Hematopoietic multipotent progenitor cell treated with erythropoietin and hydrocortisone succinate and interleukin-3 and kit ligand, for 8 days (in vitro differentiated cells): ENCODE results near the gene DGKG.

ENCODE experiments used
- DNase-seq: peaks from one replicate; pipeline ENCODE4 v3.0.0-alpha.2; 2015

DGKG gene

GRCh38 chr3:186367631-186368030 lies 5.6 kb upstream of the DGKG start:
- DNase-seq: no peak

GRCh38 chr3:186366206-186366605 lies 4.2 kb upstream of the DGKG start:
- peak; percentile 16 for DNase-seq

DNA sequence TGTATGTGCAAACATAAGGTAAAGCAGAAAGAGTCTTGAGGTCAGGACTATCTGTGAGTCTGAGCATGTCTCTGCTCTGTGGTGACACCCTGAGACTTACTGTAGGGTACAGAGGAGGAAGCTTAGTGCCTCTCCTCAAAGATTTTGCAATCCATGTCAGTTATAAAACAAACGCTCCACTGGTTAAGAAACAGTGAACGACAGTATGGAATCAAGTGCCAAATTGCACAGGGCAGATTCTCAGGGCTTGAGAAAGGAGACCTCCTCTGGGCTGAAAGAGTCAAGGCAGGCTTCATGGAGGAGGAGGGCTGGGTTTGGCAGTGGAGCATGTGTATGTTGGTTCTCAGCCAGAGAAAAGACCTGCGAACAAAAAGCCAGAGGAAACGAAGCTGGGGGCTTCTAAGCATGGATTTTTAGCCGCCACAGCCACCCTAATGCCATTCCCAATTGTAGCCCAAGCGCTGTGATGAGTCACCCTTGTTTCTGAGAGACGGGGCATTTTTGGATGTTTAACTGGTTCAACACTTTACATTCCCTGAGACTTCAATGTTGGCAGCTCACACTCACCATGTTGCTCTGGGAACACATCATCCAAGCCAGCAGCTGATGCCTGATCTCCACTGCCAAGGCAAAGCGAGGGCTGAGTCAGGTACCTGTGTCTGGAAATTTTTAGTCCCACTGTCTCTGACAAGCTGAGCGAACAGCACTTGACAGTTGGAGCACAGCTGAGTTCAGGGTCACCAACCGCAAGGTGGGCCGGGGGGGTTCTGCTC lies 3.4 kb upstream of the DGKG start:
- DNase-seq: peak; percentile 14

DNA sequence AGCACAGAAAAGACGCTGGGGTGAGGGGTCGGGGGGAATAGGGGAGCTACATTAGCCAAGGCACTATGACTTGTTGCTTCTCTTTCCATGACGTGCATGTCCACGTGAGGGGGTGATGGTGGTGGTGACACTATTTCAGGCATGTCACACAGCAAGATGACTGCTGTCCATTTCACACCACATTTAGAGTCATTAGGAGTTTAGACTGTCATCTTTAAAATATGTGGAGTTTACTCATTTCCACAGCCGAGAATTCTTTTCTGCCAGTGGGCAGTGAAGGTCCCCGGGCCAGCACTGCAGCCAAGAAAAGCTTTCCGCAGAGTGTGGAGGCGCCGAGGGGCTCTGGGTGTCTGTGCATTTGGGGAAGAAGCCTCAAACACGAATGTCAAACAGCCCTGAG lies 954 bp upstream of the DGKG start:
- no peak for DNase-seq

DNA sequence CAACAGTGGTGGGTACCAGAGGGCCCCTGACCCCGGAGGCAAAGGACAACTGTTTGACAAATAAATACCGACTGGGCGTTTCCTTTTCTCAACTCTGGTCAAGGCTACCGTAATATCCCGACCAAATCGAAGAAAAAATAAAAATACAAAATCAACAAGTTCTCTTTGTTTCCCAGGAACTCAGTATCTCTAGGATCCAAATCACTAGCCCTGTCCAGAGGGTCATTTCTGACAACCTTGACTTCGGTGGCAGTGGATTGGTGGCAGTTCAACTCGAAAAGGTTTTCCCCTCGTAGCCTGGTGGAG lies 456 bp upstream of the DGKG start:
- no peak for DNase-seq

DNA sequence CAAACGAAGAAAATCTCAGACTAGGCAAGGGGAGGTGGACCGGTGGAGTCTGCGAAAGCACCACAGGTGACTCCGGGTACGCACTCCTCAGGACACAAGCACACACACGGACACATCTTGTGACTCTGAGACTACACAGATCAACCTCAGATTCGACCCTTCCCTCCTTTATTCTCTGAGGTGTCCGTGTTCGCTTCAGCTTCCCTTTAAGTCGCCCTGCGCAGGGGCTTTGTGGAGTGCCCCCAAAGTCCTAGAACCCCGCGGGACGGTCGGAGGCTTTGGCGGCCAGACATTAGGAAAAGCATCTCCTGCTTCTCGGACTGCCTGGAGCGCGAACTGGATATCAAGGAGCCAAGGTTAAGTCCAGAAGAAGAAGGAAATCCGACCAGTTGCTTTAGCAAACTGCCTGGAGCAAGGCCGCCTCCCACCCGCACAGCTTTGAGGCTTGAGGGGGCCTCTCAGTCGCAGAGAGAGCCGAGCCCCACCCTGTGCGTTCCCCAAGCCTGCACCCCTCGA lies 730 bp downstream of the DGKG start:
- no peak for DNase-seq

DNA sequence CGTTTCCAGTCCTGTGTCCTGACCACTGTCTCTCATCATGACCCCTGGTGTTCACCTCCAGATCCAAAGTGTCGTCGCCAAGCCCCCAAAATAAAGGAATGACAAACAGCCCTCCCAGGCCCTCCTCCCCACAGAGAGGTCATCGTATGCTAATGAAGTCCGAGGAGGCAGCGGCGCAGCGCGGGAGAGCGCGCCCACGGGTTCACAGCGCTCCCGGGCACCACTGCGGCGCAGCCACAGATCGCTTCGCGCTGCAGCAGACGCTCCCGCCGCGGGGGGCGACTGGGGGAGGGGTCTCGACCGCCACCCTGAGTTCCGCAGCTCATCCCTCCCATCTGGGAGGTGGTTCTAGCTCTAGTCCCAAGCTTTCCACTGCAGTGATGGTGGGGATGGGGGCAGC lies 1.3 kb downstream of the DGKG start:
- DNase-seq: no peak

DNA sequence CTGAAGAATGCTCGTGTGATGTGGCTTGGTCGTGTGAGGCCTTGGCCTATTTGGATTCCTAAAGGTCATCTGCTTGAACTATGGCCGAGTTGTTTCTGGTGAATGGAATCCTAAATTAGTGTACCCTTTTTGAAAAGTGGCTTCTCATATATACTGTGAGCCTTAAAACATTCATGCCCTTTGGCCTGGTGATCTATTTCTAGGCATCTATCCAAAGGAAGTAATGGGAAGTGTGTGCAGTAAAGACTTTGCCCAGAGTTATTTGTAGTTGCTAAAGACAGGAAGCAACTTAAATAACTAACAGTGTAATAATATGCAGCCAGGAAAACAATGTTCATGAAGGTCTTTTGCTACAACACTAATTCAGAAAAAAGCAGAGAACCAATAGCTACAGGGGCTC lies 3.0 kb downstream of the DGKG start:
- DNase-seq: no peak

DNA sequence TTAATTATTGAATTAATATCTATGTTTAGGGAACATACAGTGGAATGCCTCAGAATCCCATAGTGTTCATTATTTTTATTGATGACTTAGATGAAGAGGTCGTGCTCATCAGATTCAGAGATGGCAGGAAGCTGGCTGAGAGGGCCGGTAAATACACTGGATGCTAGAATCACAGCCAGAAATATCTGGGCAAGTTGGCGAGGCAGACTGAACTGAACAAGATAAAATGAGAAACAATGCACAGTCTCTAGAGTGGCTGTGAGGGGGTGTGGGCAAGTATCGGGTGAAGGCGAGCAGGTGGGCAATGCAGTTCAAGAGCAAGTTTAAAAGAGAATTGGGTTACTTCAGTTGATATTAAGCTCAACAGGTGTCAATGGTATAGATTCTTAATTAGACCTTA lies 5.9 kb downstream of the DGKG start:
- no peak for DNase-seq

GRCh38 chr3:186354100-186354499 lies 7.9 kb downstream of the DGKG start:
- no peak for DNase-seq

- no peak for DNase-seq
These were observed 9.7 kb downstream of the DGKG start for GRCh38 chr3:186352369-186352768.

- peak; percentile 5 for DNase-seq
These were observed 19.8 kb downstream of the DGKG start for GRCh38 chr3:186342197-186342596.

GRCh38 chr3:186340204-186340603 lies 21.8 kb downstream of the DGKG start:
- no peak for DNase-seq

DNA sequence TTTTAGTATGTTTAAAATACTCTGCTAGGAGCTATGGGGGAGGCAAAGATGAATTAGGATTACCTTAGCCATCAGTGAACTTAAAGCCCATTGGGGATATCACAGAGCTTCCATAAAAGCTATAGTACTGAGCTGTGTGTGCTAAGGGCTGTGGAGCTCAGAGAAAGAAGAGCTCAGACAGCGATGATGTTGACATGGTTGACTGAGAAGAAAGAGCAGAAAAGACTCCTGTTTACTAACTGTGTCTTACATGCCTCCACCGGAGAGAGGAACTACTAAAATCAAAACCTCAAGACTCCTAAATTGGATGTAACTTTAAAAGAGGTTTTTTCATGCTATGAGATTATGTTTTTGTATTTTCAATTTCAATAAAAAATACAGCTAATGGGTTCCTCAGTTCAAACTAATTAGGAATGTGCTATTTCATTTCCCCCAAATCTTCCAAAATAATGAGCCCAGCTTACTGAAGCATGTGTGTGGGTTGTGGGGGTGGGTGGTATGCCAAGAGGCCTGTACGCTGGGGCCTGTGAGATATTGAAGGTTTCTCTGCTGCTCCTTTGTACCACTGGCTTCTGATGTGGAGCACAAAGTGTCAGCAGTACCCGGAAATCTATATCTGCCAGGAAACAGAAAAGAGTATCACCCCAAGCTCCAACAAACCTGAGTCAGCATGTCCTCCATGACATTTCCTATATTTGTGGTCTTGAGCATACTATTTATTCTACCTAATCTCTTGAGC lies 22.7 kb downstream of the DGKG start:
- DNase-seq: peak; percentile 18

GRCh38 chr3:186333256-186333655 lies 28.8 kb downstream of the DGKG start:
- no peak for DNase-seq

- DNase-seq: no peak
These were observed 31.1 kb downstream of the DGKG start for GRCh38 chr3:186330772-186331460.

- DNase-seq: no peak
These were observed 32.4 kb downstream of the DGKG start for GRCh38 chr3:186329589-186329988.

- no peak for DNase-seq
These were observed 34.0 kb downstream of the DGKG start for GRCh38 chr3:186327912-186328487.

DNA sequence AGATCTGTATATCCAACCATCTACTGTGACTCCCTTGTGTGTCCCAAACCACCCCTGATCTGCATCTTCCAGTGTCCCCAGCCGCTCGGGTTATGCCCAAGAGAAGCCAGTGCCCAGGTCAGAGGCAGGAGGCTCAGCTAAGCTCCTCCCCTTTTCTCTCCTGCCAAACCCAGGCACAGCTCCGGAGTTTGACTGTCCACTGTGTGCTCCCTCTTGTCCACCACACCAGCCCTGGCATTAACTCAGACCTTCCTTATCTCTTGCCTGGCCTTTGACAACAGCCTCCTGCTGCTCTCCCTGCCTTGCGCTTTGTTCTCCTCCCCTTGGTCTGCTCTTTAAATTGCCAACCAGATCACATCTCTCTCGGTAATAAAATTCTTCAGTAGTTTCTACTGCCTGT lies 39.3 kb downstream of the DGKG start:
- no peak for DNase-seq

DNA sequence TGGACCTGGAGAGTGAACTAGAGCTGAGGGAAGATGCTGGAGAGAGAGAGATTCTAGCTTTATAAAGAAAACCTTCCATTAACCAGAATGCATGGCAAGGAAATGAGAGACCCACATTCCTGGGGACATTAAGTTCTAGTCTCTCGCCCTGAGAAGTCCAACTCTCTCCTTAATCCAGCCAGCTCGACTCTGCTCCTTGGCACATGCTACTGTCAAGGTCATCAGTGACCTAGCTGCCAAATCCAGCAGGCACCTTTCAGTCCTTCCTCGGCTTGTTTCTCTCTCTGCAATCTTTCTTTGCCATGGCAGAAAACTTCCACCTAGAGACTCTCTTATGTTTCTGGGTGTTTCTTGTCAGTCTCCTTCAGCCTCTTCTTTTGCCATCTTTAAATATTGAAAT lies 40.3 kb downstream of the DGKG start:
- no peak for DNase-seq

DNA sequence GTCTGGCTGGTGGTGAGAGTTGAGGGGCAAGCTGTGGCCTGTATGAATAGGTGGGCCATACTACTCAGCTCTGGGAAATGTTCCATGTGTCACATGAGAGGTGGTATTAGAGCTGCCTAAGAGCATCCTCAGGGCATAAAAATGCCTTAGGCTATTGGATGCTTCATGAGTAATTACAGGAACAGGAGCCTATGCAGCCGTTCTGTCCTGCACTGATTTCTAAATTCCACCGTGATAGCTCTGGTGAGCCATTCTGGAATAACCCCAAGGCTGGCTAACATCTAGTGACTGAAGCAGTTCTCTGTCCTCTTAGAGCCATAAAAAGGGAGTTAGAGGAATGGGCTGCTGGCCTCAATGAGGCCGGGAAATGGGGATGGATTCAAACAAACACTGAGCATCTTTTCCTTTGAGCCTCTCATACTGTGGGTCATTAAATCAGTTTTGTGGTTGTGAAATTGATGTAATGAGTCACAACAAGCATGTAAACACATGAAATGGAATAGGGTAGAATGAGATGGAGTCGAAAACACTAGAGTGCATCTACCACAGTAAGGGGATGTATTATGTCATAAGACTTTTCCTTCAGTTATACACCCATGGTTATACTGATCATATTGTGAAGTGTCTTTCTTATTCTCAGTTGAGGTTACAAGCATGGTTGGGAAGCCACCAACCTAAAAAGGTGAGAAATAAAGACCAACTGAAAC lies 41.0 kb downstream of the DGKG start:
- DNase-seq: no peak

DNA sequence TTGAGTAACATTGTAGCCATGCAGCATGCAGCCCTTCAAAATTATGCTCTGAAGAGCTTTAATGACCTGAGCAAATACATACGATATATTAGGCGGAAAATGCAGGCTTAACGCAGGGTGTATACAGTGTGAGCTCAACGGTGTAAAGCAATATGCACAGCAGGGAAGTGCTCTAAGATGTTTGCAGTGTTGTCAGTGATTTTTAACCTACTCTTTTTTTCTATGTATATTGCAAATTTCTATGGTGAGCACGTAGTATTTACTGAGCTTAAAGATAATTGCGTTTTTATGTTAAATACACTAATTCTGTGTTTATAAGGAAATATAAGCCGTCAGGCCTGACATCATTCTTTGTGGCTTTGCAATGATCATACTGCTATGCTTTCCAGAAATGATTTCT lies 42.1 kb downstream of the DGKG start:
- DNase-seq: no peak

DNA sequence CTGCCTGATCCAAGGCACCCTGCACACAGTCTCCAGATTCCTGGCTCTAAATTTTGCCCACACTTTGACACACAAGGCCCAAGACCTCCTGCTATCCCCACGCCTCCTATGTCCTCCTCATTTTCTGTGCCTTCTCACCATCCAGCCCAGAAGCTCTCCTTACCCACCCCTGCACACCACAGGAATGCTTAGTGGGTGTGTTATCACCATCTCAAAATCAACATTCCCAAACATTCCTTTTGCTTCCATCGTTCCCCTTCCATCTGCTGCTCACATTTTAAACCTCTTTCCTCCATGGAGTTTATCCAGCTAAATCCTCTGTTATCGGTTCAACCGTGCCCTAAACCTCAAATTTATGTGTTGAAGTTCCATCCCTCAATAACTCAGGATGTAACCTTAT lies 43.9 kb downstream of the DGKG start:
- DNase-seq: no peak
